A549 (cell line): ENCODE measurements around the gene MAP1LC3A. TPM values are rescaled to one million over a fixed set of nuclear protein-coding genes. Genes with fewer than 3 reads are reported as not detected.

Experiments used
- ATAC-seq, 2 experiments: fragments of 200-7000 bp in 1 of 2; fragments of >200 bp in 1 of 2; cut with Nextera tagmentation in 1 of 2; cut with Tn5 transposase in 1 of 2; 3 replicates each; pipeline versions ENCODE4 v1.8.0 to v1.9.1; 2018 to 2020; ENCODE audit warnings: mild to moderate bottlenecking in 1 of 2, moderate library complexity in 1 of 2
- CTCF ChIA-PET: fragments of 300-600 bp; sonication (Branson Sonifier 250); formaldehyde crosslinking; extraction: SDS; loops from one replicate; lab custom pipeline; 2021; ENCODE audit warnings: antibody characterized with exemption, inconsistent platforms; lab: Yijun Ruan, JAX
- POLR2A ChIA-PET: fragments of 350-600 bp; formaldehyde crosslinking; extraction: SDS; loops from one replicate; lab custom pipeline; 2021; ENCODE audit warnings: antibody characterized with exemption, inconsistent platforms; lab: Yijun Ruan, JAX
- DNase-seq, 2 experiments: peaks; one replicate each; pipeline versions ENCODE4 v3.0.0 to v3.0.0-alpha.2; 2011 to 2016; ENCODE audit warnings: low read depth in 1 of 2, low spot score in 1 of 2
- FAIRE-seq: peaks from 2 replicates; lab custom pipeline; 2011; peaks lifted over from hg19 to GRCh38; lab: Jason Lieb, UNC
- H3K27ac ChIP-seq, 2 experiments: fragments of >200 bp; sonication (Bioruptor Twin); formaldehyde crosslinking; 3 replicates each; pipeline ENCODE4 v1.5.1; 2016 to 2017
- H3K4me1 ChIP-seq: fragments of >200 bp; sonication (Bioruptor Twin); formaldehyde crosslinking; 3 replicates; pipeline ENCODE4 v1.6.1; 2016
- H3K4me2 ChIP-seq: fragments of >200 bp; sonication (Bioruptor Twin); formaldehyde crosslinking; 3 replicates; pipeline ENCODE4 v1.6.1; 2016
- H3K4me3 ChIP-seq: fragments of >200 bp; sonication (Bioruptor Twin); formaldehyde crosslinking; 3 replicates; pipeline ENCODE4 v1.5.1; 2016
- H3K9me3 ChIP-seq: fragments of >200 bp; sonication (Bioruptor Twin); formaldehyde crosslinking; 3 replicates; pipeline ENCODE4 v1.6.1; 2016
- BHLHE40 ChIP-seq: IDR thresholded peaks from 2 replicates; pipeline ENCODE4 v1.6.1; 2012; ENCODE audit warnings: low read depth, low read length, inconsistent platforms
- CBX2 ChIP-seq: fragments of 200-600 bp; sonication (generic); IDR thresholded peaks from 2 replicates; pipeline ENCODE4 v1.6.1; 2016; ENCODE audit warnings: low read depth, mild to moderate bottlenecking, borderline replicate concordance
- CBX8 ChIP-seq: fragments of 200-600 bp; sonication (generic); IDR thresholded peaks from 2 replicates; pipeline ENCODE4 v1.6.1; 2016
- CHD4 ChIP-seq: fragments of 200-600 bp; sonication (generic); IDR thresholded peaks from 2 replicates; pipeline ENCODE4 v1.6.1; 2016; ENCODE audit warnings: antibody characterized with exemption, mild to moderate bottlenecking, borderline replicate concordance
- HEYL ChIP-seq: fragments of 250-450 bp; sonication (Bioruptor Pico); IDR thresholded peaks from 2 replicates; pipeline ENCODE4 v1.8.0; 2021; ENCODE audit warnings: mild to moderate bottlenecking, moderate library complexity
- HOXA7 ChIP-seq: fragments of 250-450 bp; sonication (Bioruptor Pico); IDR thresholded peaks from 2 replicates; pipeline ENCODE4 v1.5.0; 2020; ENCODE audit warnings: mild to moderate bottlenecking, moderate library complexity
- KDM5A ChIP-seq: fragments of 200-600 bp; sonication (generic); IDR thresholded peaks from 2 replicates; pipeline ENCODE4 v1.6.1; 2016; ENCODE audit warnings: antibody characterized with exemption, mild to moderate bottlenecking
- MYC ChIP-seq: IDR thresholded peaks from 2 replicates; pipeline ENCODE4 v1.6.1; 2012; ENCODE audit warnings: mild to moderate bottlenecking, inconsistent platforms, low read length, improper control_type of control experiment, borderline replicate concordance
- NFE2L2 ChIP-seq: fragments of 150-350 bp; conservative IDR thresholded peaks from 2 replicates; pipeline ENCODE4 v1.6.1; 2014; ENCODE audit warnings: low read length
- POLR2AphosphoS2 ChIP-seq: conservative IDR thresholded peaks from 2 replicates; pipeline ENCODE4 v1.6.1; 2012; ENCODE audit warnings: low read length, improper control_type of control experiment, inconsistent platforms
- RCOR1 ChIP-seq: fragments of 150-350 bp; IDR thresholded peaks from 2 replicates; pipeline ENCODE4 v1.6.1; 2014; ENCODE audit warnings: antibody characterized with exemption, low read length, low read depth
- RFX5 ChIP-seq: fragments of 450-650 bp; IDR thresholded peaks from 2 replicates; pipeline ENCODE4 v1.7.1; 2014; ENCODE audit warnings: antibody characterized with exemption, mild to moderate bottlenecking, moderate library complexity
- SMC3 ChIP-seq: fragments of >200 bp; sonication (Bioruptor Twin); formaldehyde crosslinking; IDR thresholded peaks from 3 replicates; pipeline ENCODE4 v1.6.1; 2018; ENCODE audit warnings: inconsistent platforms
- TP53 ChIP-seq: fragments of 250-450 bp; sonication (Bioruptor Pico); IDR thresholded peaks from 2 replicates; pipeline ENCODE4 v1.5.0; 2021; ENCODE audit warnings: mild to moderate bottlenecking, moderate library complexity
- ZC3H11A ChIP-seq: fragments of 450-650 bp; IDR thresholded peaks from 2 replicates; pipeline ENCODE4 v1.6.1; 2014; ENCODE audit warnings: antibody characterized with exemption, mild to moderate bottlenecking
- ZFP36 ChIP-seq: fragments of 450-650 bp; IDR thresholded peaks from 2 replicates; pipeline ENCODE4 v1.6.1; 2014; ENCODE audit warnings: borderline replicate concordance; ENCODE audit not compliant: partially characterized antibody
- ZNF302 ChIP-seq: fragments of 250-450 bp; sonication (Bioruptor Pico); IDR thresholded peaks from 2 replicates; pipeline ENCODE4 v1.9.0; 2021; ENCODE audit warnings: inconsistent platforms, mild to moderate bottlenecking, moderate library complexity
- WGBS: methylation state at CpG from one replicate; pipeline ENCODE4 v1.1.6; 2017; ENCODE audit errors: missing lambda C conversion rate; 5-methylcytosine and 5-hydroxymethylcytosine counted together
- polyA plus RNA-seq, 4 experiments: library from polyadenylated mRNA; depleted of rRNA in 3 of 4; stranded (reverse); fragments of >200 nt; fragmentation: RNase III in 1 of 4; extraction: RNeasy Plus Mini Kit Qiagen cat#74134 plus additional on column Dnase treatment in 1 of 4; gene quantifications; 2 replicates in 3 of 4; 3 replicates in 1 of 4; pipeline ENCODE4 v1.2.3, GENCODE V29; 2011 to 2017
- TF ChIP-seq, protein P1 (sequence below): fragments of 200-600 bp; sonication (generic); IDR thresholded peaks from 2 replicates; pipeline ENCODE4 v1.6.1; 2016; ENCODE audit warnings: antibody characterized with exemption, mild to moderate bottlenecking, moderate library complexity
- TF ChIP-seq, protein P2 (sequence below): IDR thresholded peaks from 2 replicates; pipeline ENCODE4 v1.6.1; 2012
- TF ChIP-seq, protein P3 (sequence below): IDR thresholded peaks from 2 replicates; pipeline ENCODE4 v1.6.1; 2012

The MAP1LC3A gene
- polyA plus RNA-seq, 2 of the 4 experiments (the other 2 are of a cell fraction) = 4.3 to 15.7 TPM

DNA sequence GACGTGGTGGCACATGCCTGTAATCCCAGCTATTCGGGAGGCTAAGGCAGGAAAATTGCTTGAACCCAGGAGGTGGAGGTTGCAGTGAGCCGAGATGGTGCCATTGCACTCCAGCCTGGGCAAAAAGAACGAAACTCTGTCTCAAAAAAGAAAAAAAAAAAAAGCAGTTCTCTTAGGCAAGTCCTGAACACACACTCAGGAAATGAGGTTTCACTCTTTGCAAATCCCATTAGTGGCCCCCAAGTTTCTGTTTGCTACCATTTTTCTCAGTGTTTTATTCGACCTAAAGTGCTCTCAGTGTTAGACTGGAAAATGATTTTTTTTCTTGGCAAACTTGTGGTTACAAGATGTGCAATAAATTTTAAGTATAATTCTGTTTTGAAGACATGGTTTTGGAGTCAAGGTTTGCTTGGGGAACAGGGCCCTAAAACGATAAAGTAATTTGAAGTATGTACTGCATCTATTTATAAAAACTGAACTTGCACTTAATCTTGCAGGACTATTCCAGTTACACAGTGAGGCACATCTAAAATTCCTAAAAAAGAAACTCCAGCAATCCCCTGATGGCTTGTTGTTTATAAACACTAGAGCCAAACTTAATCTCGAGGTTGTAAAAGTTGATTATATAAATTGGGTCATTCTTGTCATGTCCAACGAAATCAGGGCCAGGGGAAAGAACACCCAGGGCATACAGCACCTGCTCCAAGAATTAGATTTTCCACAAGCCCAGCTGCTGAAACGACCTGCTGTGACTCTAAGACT is 42.6 kb downstream of the MAP1LC3A start:
- no peak overlapping the region for H3K27ac ChIP-seq
- ChIA-PET POLR2A (no interaction called here), CTCF (no interaction called here)
- ATAC-seq (no peak), FAIRE-seq (no peak), DNase-seq (no peak)
- no peaks in the 10 kb centered on the region for H3K9me3 ChIP-seq
- no peak overlapping the region for H3K4me2 ChIP-seq
- no peak overlapping the region for H3K4me3 ChIP-seq
- TF ChIP-seq HEYL = no peak
- 79% methylated on average over 9 of the region's 9 CpGs for WGBS
- 0 out of 3 replicates have a peak, but pooled peaks cover 3% of the 10 kb centered on the region for H3K4me1 ChIP-seq

DNA sequence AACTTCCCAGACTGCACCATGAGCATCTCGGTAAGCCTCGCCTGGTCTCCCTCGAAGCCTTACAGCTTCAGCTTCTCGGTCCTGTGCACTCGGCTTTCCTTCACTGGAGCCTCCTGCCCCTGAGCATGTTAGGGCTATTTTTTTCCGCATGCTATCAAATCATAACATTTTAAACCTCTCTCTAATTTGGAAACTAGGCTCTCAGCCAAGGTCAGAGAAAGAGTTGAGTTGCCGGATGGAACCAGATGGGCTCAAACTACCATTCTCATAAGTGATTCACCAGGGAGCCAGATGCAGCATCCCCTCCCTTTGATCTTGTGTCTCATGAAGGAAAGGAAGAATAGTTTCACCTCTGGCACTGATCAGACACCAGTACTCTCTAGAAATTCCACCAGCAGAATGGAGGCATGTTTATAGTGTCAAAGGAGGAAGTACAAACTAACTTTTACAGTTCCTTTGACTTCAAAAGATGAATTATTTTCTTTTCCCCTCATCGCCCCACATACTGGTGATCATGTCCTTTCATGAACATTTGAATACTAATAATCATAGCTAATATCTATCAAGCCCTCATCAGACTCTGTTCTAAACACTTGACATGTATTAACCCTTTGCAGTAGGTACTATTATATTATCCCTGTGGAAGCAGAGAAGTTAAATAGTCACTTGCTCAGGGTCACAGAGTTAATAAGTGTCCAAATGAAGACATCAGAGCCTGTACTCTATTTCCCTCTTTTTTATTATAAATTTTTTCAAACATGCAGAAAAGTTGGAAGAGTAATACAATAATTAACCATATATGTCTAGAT is 46.7 kb downstream of the MAP1LC3A start:
- ATAC-seq (no peak), FAIRE-seq (no peak), DNase-seq (no peak)
- WGBS = 94% methylated on average over 8 of the region's 8 CpGs
- H3K4me1 ChIP-seq = 0 out of 3 replicates have a peak, but pooled peaks cover 3% of the 10 kb centered on the region
- no peak overlapping the region for H3K4me2 ChIP-seq
- CTCF ChIA-PET = interaction anchor here (0.7 to 1.5 kb wide), 5 partner anchors 9 to 293 kb away, joined by 3 to 5 read pairs (median 3); no protein-coding TSS in a partner anchor
- no peak overlapping the region for H3K4me3 ChIP-seq
- POLR2A ChIA-PET = no interaction called here
- H3K9me3 ChIP-seq = no peaks in the 10 kb centered on the region
- TF ChIP-seq CBX2 (no peak), RCOR1 (no peak), RFX5 (no peak), BHLHE40 (no peak), TP53 (CRISPR knock-in tag) (no peak), NFE2L2 (no peak), HOXA7 (CRISPR knock-in tag) (no peak), CHD4 (no peak), KDM5A (no peak), MYC (no peak), ZC3H11A (no peak), SMC3 (no peak), CBX8 (no peak), ZNF302 (CRISPR knock-in tag) (no peak), ZFP36 (no peak), POLR2AphosphoS2 (no peak)
- TF ChIP-seq, protein P1, sequence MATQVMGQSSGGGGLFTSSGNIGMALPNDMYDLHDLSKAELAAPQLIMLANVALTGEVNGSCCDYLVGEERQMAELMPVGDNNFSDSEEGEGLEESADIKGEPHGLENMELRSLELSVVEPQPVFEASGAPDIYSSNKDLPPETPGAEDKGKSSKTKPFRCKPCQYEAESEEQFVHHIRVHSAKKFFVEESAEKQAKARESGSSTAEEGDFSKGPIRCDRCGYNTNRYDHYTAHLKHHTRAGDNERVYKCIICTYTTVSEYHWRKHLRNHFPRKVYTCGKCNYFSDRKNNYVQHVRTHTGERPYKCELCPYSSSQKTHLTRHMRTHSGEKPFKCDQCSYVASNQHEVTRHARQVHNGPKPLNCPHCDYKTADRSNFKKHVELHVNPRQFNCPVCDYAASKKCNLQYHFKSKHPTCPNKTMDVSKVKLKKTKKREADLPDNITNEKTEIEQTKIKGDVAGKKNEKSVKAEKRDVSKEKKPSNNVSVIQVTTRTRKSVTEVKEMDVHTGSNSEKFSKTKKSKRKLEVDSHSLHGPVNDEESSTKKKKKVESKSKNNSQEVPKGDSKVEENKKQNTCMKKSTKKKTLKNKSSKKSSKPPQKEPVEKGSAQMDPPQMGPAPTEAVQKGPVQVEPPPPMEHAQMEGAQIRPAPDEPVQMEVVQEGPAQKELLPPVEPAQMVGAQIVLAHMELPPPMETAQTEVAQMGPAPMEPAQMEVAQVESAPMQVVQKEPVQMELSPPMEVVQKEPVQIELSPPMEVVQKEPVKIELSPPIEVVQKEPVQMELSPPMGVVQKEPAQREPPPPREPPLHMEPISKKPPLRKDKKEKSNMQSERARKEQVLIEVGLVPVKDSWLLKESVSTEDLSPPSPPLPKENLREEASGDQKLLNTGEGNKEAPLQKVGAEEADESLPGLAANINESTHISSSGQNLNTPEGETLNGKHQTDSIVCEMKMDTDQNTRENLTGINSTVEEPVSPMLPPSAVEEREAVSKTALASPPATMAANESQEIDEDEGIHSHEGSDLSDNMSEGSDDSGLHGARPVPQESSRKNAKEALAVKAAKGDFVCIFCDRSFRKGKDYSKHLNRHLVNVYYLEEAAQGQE = no peak
- TF ChIP-seq, protein P2, sequence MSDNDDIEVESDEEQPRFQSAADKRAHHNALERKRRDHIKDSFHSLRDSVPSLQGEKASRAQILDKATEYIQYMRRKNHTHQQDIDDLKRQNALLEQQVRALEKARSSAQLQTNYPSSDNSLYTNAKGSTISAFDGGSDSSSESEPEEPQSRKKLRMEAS = no peak
- TF ChIP-seq, protein P3, sequence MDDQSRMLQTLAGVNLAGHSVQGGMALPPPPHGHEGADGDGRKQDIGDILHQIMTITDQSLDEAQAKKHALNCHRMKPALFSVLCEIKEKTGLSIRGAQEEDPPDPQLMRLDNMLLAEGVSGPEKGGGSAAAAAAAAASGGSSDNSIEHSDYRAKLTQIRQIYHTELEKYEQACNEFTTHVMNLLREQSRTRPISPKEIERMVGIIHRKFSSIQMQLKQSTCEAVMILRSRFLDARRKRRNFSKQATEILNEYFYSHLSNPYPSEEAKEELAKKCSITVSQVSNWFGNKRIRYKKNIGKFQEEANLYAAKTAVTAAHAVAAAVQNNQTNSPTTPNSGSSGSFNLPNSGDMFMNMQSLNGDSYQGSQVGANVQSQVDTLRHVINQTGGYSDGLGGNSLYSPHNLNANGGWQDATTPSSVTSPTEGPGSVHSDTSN = no peak
- no peak overlapping the region for H3K27ac ChIP-seq
